Astrocyte of the cerebellum (primary cell): ENCODE data around the gene NOTCH4.

Experiments
- DNase-seq: peaks from one replicate; pipeline ENCODE4 v3.0.0-alpha.2; 2011; ENCODE audit warnings: low read depth
- H3K4me3 ChIP-seq: 2 replicates; pipeline ENCODE4 v1.5.1; 2011; ENCODE audit warnings: mild to moderate bottlenecking, low read depth, low read length, moderate library complexity
- CTCF ChIP-seq: IDR thresholded peaks from 2 replicates; pipeline ENCODE4 v1.5.1; 2012; ENCODE audit warnings: low read length, low read depth, moderate library complexity, mild to moderate bottlenecking; ENCODE audit errors: missing control alignments
- in situ Hi-C: cut with HindIII; loops from 2 replicates; pipeline ENCODE4 v1.10.0; 2017; ENCODE audit warnings: low sequenced_read_pairs

Gene NOTCH4

DNA sequence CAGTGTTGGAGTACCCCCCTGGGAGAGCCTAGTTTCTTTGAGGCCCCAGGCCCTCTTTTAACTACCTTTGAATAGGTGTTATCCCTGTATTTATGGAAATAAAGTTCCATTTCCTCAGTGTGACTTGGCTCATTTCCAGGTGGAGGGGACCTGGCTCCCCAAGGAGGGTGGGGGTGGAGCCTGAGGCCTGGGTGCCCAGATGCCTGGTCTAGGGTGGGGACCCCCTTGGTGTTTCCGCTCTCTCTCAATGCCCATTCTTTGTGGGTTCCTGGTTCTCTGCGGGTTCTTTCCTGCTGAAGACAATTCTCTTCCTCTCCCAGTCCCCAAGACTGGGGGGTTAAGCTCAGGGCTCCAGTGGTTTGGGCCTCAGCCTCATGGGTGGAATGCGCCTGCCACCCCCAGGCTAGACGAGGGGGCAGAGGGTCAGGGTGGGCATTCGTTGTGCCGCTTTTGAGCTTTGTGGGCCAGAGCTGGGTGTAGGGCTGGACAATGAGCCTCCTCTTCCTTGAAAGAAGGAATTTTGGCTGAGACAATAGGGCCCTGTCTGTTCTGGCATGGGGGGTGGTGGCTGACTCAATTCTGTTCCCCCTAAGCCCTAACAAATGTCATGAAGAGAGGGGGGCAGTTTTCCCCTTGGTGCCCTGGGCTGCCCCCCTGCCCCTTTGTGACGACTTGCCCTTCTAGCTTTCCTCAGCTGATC is 60.2 kb downstream of the NOTCH4 start:
- DNase-seq = no peak
- in situ Hi-C loops = no loop called here
- H3K4me3 ChIP-seq = no peak overlapping the region
- no peak for TF ChIP-seq CTCF

- no peak for TF ChIP-seq CTCF
- in situ Hi-C loops = no loop called here
- H3K4me3 ChIP-seq = no peak overlapping the region
- no peak for DNase-seq
These were observed 65.8 kb downstream of the NOTCH4 start for GRCh38 chr6:32158052-32158451.

DNA sequence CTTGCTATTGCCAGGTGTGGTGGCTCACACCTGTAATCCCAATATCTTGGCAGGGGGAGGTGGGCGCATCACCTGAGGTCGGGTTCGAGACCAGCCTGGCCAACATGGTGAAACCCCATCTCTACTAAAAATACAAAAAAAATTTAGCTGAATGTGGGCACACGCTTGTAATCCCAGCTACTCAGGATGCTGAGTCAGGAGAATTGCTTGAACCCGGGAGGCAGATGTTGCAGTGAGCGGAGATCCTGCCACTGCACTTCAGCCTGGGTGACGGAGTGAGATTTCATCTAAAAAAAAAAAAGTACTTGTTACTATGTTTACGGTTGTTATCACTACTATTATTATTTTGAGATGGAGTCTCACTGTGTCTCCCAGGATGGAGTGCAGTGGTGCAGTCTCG is 67.0 kb downstream of the NOTCH4 start:
- DNase-seq = no peak
- TF ChIP-seq CTCF = no peak
- no peak overlapping the region for H3K4me3 ChIP-seq
- in situ Hi-C loops = no loop called here

- in situ Hi-C loops = no loop called here
- H3K4me3 ChIP-seq = peak overlapping the region; percentile 94
These were observed 69.2 kb downstream of the NOTCH4 start for GRCh38 chr6:32154514-32155161.

DNA sequence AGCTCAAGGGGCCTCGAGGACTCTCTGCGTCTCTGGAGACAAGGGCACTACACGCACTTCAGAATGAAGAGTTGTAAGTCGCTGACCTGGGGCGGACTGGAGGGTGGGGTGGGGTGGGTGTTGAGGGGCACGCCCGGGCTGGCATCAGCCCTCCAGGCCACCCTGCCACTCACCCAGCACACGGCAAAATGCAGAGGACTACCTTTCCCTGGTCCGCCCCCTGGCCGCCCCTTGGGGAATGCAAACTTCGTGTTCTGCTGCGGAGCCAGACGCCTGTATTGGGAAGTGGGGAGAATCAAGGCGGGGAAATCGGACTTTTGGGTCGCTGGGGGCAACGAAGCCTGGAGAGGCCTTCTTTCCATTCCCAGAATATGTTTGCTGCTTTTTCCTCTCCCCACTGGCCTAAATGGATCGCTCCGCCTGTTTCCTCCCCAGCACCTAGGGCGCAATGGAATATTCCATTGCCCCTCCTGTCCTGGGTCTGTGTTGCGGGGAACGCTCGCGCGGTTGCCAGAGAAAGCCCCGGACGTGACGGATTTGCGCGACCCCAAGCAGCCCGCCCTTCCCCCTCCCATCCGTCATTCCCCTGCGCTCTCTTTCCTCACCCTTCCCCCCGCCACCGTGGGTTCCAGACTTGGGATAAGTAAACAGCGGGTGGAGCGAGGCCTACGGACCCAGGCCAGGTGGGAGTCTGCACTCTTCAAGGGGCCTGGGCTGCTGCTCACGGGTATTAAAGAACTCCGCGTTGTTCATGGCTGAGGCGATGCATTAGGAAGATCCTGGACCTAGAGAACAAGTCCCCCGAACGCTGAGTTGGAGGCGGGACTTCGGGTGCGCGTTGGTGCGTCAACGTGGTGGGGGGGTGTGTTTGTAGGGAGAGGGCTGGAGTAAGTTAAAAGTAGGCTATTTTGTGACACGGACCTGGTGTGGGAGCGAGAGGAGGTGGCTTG is 70.0 kb downstream of the NOTCH4 start, which contains the start of gene PPT2:
Gene PPT2 (plus strand): TSS at position 578 of the 950 bp plus-strand sequence. CDS start 454 bp downstream, outside the sequence.
- TF ChIP-seq CTCF = peak; percentile 41
- peak within 1 kb of the TSS; percentile 94 for H3K4me3 ChIP-seq
- in situ Hi-C loops = no loop called here
- peak; percentile 84 for DNase-seq

More at GRCh38 chr6:32154514-32155161, 69.2 kb downstream of the NOTCH4 start:
- peak; percentile 33 for DNase-seq
- peak; percentile 58 for TF ChIP-seq CTCF
